GM18508 (cell line): ENCODE results near the gene SLAMF8.

ENCODE experiments used
- ATAC-seq: cut with Tn5 transposase; IDR thresholded peaks from one replicate; pipeline ENCODE4 v1.9.1; 2021; ENCODE audit warnings: moderate number of reproducible peaks; ENCODE audit not compliant: insufficient read depth, unreplicated experiment

The SLAMF8 gene

GRCh38 chr1:159867664-159868026 is 41.0 kb downstream of the SLAMF8 start:
- no peak for ATAC-seq

GRCh38 chr1:159868766-159869165 is 42.1 kb downstream of the SLAMF8 start:
- no peak for ATAC-seq

- ATAC-seq: no peak
Measured at GRCh38 chr1:159869173-159869572, 42.5 kb downstream of the SLAMF8 start.

- no peak for ATAC-seq
Measured at GRCh38 chr1:159869607-159870006, 42.9 kb downstream of the SLAMF8 start.

- ATAC-seq: no peak
Measured at GRCh38 chr1:159870704-159871103, 44.0 kb downstream of the SLAMF8 start.

- ATAC-seq: no peak
Measured at GRCh38 chr1:159872891-159873290, 46.2 kb downstream of the SLAMF8 start.

- no peak for ATAC-seq
Measured at GRCh38 chr1:159873530-159874143, 47.0 kb downstream of the SLAMF8 start.

- ATAC-seq: no peak
Measured at GRCh38 chr1:159877695-159878444, 51.2 kb downstream of the SLAMF8 start.

GRCh38 chr1:159879136-159879535 is 52.5 kb downstream of the SLAMF8 start:
- no peak for ATAC-seq

- no peak for ATAC-seq
Measured at GRCh38 chr1:159879977-159880376, 53.3 kb downstream of the SLAMF8 start.

- no peak for ATAC-seq
Measured at GRCh38 chr1:159880430-159880829, 53.8 kb downstream of the SLAMF8 start.

GRCh38 chr1:159881622-159882526 is 55.2 kb downstream of the SLAMF8 start:
- no peak for ATAC-seq

- no peak for ATAC-seq
Measured at GRCh38 chr1:159882527-159882862, 55.8 kb downstream of the SLAMF8 start.

- no peak for ATAC-seq
Measured at GRCh38 chr1:159883134-159883533, 56.5 kb downstream of the SLAMF8 start.

GRCh38 chr1:159884296-159884695 is 57.6 kb downstream of the SLAMF8 start:
- no peak for ATAC-seq
